ENCODE data around the gene GPAT3.

- TF ChIP-seq, protein P1, sequence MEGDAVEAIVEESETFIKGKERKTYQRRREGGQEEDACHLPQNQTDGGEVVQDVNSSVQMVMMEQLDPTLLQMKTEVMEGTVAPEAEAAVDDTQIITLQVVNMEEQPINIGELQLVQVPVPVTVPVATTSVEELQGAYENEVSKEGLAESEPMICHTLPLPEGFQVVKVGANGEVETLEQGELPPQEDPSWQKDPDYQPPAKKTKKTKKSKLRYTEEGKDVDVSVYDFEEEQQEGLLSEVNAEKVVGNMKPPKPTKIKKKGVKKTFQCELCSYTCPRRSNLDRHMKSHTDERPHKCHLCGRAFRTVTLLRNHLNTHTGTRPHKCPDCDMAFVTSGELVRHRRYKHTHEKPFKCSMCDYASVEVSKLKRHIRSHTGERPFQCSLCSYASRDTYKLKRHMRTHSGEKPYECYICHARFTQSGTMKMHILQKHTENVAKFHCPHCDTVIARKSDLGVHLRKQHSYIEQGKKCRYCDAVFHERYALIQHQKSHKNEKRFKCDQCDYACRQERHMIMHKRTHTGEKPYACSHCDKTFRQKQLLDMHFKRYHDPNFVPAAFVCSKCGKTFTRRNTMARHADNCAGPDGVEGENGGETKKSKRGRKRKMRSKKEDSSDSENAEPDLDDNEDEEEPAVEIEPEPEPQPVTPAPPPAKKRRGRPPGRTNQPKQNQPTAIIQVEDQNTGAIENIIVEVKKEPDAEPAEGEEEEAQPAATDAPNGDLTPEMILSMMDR (IDR thresholded peaks at IDR 0.05; ENCODE audit: low read length) = no peak
- TF ChIP-seq EZH2 (IDR thresholded peaks at IDR 0.05; ENCODE audit: borderline replicate concordance, low read length) = no peak
These were observed 25.5 kb downstream of the GPAT3 start for GRCh38 chr4:83561381-83561780.
